HG02763 (cell line): ENCODE measurements around the gene PCDHGC3.
A peak's percentile ranks its signal among the peaks of the same experiment; 100 is the strongest.

ENCODE experiments used
- ATAC-seq: cut with Tn5 transposase; IDR thresholded peaks from one replicate; pipeline ENCODE4 v1.9.1; 2021; ENCODE audit warnings: mild to moderate bottlenecking, moderate library complexity; ENCODE audit not compliant: unreplicated experiment

PCDHGC3 gene

DNA sequence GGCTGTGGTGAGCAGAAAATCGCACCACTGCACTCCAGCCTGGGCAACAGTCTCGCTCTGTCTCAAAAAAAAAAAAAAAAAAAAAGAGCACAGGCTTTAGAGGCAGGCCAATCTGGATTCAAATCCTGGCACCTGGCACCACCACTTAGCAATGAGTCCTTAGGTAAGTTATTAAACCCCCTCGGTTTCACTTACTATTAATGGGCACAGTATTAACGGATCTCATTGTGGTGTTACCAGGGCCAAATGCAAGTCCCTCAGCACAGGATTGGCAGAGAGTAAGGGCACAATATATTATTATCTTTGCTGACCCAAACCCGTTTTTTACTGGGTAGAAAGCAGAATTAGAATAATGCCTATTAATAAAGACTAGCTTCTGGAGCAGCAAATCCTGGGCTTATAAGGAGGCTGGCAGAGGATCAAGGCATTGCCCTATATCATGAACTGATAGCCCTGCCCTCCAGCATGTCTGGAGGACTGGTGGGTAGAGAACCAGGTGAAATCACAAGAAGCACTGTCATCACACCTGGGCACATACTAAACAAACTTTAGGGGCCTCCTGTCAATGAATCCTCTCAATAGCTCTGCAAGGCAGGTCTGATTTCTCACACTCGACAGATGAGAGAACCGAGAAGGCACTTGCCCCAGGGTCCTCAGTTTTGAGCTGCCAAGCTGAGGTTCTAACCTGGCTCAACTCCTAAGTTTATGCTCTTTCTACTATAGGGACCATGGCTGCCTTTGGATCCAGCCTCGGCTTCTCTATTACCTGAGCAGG is 30.8 kb downstream of the PCDHGC3 start:
- no peak for ATAC-seq

- peak; percentile 36 for ATAC-seq
These were observed 31.8 kb downstream of the PCDHGC3 start for GRCh38 chr5:141507387-141508091.

- ATAC-seq = no peak
These were observed 32.7 kb downstream of the PCDHGC3 start for GRCh38 chr5:141508440-141508797.

DNA sequence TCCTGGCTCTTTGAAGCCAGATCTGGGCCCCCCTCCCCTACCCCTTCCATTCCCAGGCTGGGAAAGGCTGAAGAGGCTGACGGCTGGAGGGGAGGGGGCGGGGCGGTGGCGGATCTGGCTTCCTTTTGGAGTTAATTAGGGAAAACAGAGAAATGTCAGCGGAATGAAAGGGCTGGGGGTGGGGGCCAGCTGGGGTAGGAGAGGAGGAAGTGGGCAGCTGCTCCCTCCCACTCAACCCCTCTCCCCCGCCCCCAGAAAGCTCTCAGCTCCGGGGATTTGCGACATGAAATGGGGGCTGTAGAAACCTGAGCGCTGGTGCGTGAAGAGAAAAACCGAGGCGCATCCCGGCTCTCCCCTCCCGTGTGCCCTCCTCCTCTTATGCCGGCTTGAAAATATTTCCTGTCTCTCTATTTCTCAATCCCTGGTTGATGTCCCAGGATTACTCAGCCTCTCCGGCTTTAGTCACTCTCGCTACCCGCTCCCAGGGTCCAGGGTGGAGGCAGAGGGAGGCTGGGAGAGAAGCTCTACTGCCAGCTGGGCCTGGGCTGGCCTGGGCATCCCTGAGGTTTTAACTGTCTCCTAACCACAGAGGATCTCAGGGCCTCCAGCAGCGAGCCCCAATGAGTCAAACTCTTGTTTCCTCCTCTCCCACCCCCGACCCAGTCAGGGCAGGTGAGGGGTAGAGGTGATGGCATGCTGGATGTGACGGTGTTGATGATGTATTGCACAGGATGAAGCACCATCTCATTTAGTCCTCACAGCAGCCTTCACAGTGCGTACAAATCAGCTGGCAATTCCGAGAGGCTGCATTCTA is 33.2 kb downstream of the PCDHGC3 start:
- ATAC-seq = no peak

GRCh38 chr5:141510160-141510559 is 34.4 kb downstream of the PCDHGC3 start:
- ATAC-seq = no peak

GRCh38 chr5:141510850-141511601 is 35.3 kb downstream of the PCDHGC3 start:
- ATAC-seq = peak; percentile 39

GRCh38 chr5:141511771-141512325 is 36.1 kb downstream of the PCDHGC3 start:
- ATAC-seq = no peak

GRCh38 chr5:141512390-141512910 is 36.7 kb downstream of the PCDHGC3 start:
- ATAC-seq = no peak

DNA sequence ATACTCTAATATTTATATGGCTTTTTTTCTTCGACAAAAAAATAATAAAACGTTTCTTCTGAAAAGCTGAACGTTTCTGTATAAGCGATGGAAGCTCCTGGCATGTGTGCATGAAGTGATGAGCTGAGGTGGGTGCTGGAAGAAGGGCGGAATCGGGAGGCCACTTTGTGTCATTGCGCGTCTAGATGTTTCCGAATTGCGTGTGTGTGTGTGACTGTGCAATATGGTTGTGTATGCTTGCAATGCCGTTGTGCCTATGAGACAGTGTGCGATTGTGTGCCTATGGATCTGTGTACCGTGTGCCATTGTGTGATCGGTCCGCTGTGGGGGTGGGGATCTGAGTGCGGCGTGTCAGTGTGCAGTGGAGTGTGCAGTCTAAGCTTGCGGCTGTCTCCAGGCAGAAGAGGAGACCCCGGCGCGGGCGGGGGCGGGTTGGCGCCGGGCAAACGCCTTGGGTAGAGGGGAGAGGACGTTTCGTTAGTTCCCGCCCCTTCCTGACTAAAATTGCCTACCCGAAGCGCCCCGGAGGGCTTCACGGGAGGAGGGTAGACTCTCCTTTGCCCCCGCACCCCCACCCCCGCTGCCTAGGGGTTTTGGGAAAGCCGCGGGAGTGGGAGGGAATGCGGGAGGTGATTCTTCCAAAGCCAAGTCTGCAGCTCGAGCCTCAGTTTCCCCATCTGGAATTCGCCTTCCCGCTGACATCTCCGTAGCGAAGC is 37.3 kb downstream of the PCDHGC3 start:
- ATAC-seq = no peak

DNA sequence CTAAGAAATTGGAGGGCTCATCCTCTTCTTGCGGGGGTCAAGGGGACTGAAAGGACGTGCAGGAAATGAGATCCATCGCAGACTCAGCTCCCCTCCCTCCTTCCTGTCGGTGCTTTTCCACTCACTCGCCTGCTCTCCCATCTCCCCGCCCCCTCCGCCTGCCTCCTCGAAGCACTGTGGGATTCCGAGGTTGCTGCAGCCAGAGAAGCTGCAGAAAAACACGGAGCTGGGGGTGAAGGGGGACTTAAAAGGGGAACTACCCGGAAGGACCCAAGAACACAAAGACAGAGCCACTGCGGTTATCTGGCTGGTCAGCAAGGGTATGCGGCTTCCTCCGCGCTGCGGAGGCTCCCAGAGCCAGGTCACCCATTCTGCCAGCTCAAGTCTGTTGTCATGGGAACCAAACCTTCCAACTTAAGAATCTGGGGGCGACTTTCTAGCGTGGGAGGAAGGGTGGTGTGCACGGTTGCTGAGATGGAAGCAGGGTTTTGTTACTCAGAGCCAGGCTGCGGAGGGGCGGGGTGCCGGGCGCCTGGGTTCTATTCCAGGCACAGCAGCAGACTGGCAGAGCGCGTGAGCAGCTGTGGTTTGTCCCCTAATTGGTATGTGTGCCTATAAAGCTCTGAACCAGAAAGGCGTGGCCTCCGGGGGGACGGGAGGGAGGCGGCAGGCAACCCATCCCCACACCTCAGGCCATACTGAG is 38.0 kb downstream of the PCDHGC3 start:
- no peak for ATAC-seq

- no peak for ATAC-seq
These were observed 38.8 kb downstream of the PCDHGC3 start for GRCh38 chr5:141514330-141515133.

GRCh38 chr5:141515141-141515540 is 39.4 kb downstream of the PCDHGC3 start:
- ATAC-seq = no peak

GRCh38 chr5:141515946-141516671 is 40.3 kb downstream of the PCDHGC3 start:
- no peak for ATAC-seq

GRCh38 chr5:141516672-141517025 is 40.9 kb downstream of the PCDHGC3 start:
- no peak for ATAC-seq

DNA sequence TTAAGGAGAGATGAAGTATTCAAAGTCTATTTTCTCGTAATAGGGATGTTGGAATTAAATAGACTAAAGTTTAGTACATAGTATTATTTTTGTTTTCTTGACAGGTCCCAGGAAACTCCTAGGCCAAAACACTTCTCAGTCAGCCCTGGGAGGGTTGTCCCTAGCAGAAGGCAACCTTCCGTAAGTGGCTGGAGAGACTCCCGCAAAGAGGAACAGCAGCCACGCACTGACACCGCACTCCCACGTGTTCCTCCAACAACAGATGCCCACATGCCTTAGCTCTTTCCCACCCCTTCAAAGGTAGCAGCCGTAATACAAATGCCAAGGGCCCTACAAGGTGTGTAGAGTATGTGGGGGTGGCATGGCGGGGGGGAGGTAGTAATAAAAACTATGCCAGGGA is 41.5 kb downstream of the PCDHGC3 start:
- no peak for ATAC-seq

DNA sequence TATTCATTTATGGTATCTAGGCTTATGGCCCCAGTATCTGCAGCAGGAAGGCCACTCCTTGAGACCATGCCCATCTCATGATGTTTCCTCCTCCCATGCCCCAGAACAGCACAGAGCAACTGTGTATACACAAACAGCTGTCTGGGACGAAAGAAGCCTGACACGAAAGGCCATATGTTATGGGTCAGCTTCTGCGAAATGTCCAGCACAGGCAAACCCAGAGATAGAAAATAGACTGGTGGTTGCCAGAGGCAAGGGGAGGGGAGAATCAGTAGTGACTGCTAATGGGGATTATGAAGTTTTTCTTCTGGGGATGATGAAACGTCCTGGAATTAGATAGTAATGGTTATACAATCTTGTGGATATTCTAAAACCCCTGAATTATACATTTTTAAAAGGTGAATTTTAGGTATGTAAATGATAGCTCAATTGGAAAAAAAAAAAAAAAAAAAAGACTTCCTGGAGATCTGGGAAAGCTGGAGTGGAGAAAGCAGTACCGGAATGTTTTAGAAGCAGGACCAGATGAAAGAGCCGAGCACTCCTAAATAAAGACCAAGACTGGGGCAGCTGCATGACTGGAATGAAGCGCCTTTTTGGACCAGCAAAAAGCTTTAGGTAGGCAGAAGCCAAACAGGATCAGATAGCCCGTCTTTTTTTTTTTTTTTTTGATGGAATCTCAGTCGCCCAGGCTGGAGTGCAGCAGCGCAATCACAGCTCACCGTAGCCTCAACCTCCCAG is 42.3 kb downstream of the PCDHGC3 start:
- ATAC-seq = no peak

GRCh38 chr5:141518618-141519015 is 42.9 kb downstream of the PCDHGC3 start:
- no peak for ATAC-seq
